SK-N-SH (cell line): ENCODE measurements around the gene GRM2. TPM values are rescaled to one million over a fixed set of nuclear protein-coding genes. Genes with fewer than 3 reads are reported as not detected.

Experiments used
- CTCF ChIA-PET: fragments of 300-600, 350-600 bp; formaldehyde crosslinking; extraction: SDS; loops from one replicate; lab custom pipeline; 2021; lab: Yijun Ruan, JAX
- POLR2A ChIA-PET: fragments of 350-600 bp; sonication (Branson Sonifier 250); formaldehyde crosslinking; extraction: SDS; loops from one replicate; lab custom pipeline; 2020; ENCODE audit warnings: antibody characterized with exemption, inconsistent platforms; lab: Yijun Ruan, JAX
- DNase-seq: peaks from one replicate; pipeline ENCODE4 v3.0.0; 2012
- H2AFZ ChIP-seq: fragments of 200-600 bp; sonication (generic); 2 replicates; pipeline ENCODE4 v1.8.1; 2016; ENCODE audit warnings: antibody characterized with exemption, mild to moderate bottlenecking, low read depth
- H3F3A ChIP-seq: fragments of 200-600 bp; sonication (generic); replicated peaks from 2 replicates; pipeline ENCODE3; 2016; ENCODE audit warnings: antibody characterized with exemption, mild to moderate bottlenecking; ENCODE audit not compliant: insufficient read depth
- H3K27ac ChIP-seq, 2 experiments: fragments of 200-500 bp in 1 of 2; fragments of 200-600 bp in 1 of 2; sonication (Bioruptor generic) in 1 of 2; sonication (generic), shearing (Covaris generic) in 1 of 2; 2 replicates each; pipeline versions ENCODE4 v1.5.1 to v1.6.1; 2014 to 2016; ENCODE audit warnings: low read depth in 2 of 2, inconsistent platforms in 1 of 2, low read length in 1 of 2, mild to moderate bottlenecking in 1 of 2, mixed read lengths in 1 of 2
- H3K27me3 ChIP-seq: fragments of 200-600 bp; sonication (generic), shearing (Covaris generic); 2 replicates; pipeline ENCODE4 v1.6.1; 2016; ENCODE audit warnings: mixed run types; ENCODE audit not compliant: insufficient read depth
- H3K36me3 ChIP-seq, 2 experiments: fragments of 200-500 bp in 1 of 2; fragments of 200-600 bp in 1 of 2; sonication (Bioruptor generic) in 1 of 2; sonication (generic) in 1 of 2; replicated peaks in 1 of 2; 2 replicates each; pipeline versions ENCODE3 to v1.5.1; 2014 to 2016; ENCODE audit warnings: low read length in 1 of 2, mild to moderate bottlenecking in 1 of 2; ENCODE audit not compliant: insufficient read depth in 2 of 2, control insufficient read depth in 1 of 2
- H3K4me1 ChIP-seq, 2 experiments: fragments of 200-500 bp in 1 of 2; fragments of 200-600 bp in 1 of 2; sonication (Bioruptor generic) in 1 of 2; sonication (generic), shearing (Covaris generic) in 1 of 2; 2 replicates each; pipeline versions ENCODE4 v1.5.1 to v1.6.1; 2014 to 2016; ENCODE audit warnings: low read depth in 1 of 2, low read length in 1 of 2, mixed run types in 1 of 2; ENCODE audit not compliant: insufficient read depth in 2 of 2, control insufficient read depth in 1 of 2
- H3K4me2 ChIP-seq: fragments of 200-600 bp; sonication (generic), shearing (Covaris generic); 2 replicates; pipeline ENCODE4 v1.6.1; 2017; ENCODE audit warnings: mixed run types
- H3K4me3 ChIP-seq, 2 experiments: fragments of 200-500 bp in 1 of 2; fragments of 200-600 bp in 1 of 2; sonication (Bioruptor generic) in 1 of 2; sonication (generic), shearing (Covaris generic) in 1 of 2; 2 replicates each; pipeline versions ENCODE4 v1.5.1 to v1.8.1; 2014 to 2016; ENCODE audit warnings: low read depth in 2 of 2, inconsistent platforms in 1 of 2, low read length in 1 of 2, mild to moderate bottlenecking in 1 of 2, mixed read lengths in 1 of 2, moderate library complexity in 1 of 2
- H3K79me2 ChIP-seq: fragments of 200-600 bp; sonication (generic); 2 replicates; pipeline ENCODE4 v1.8.1; 2017; ENCODE audit warnings: mild to moderate bottlenecking; ENCODE audit not compliant: insufficient read depth
- H3K9ac ChIP-seq: fragments of 200-600 bp; sonication (generic); 2 replicates; pipeline ENCODE4 v1.6.1; 2017; ENCODE audit warnings: mixed run types
- H3K9me2 ChIP-seq: fragments of 200-600 bp; sonication (generic); 2 replicates; pipeline ENCODE4 v1.6.1; 2017; ENCODE audit warnings: mixed run types
- H3K9me3 ChIP-seq: fragments of 200-600 bp; sonication (generic); 2 replicates; pipeline ENCODE4 v1.6.1; 2017; ENCODE audit warnings: mixed run types, mild to moderate bottlenecking, moderate library complexity
- H4K20me1 ChIP-seq: fragments of 200-600 bp; sonication (generic); 2 replicates; pipeline ENCODE4 v1.6.1; 2017; ENCODE audit warnings: mild to moderate bottlenecking, mixed run types; ENCODE audit not compliant: insufficient read depth
- CHD2 ChIP-seq: fragments of 150-350 bp; IDR thresholded peaks from 2 replicates; pipeline ENCODE4 v1.6.1; 2018; ENCODE audit warnings: low read length; ENCODE audit not compliant: partially characterized antibody
- ELF1 ChIP-seq: IDR thresholded peaks from 2 replicates; pipeline ENCODE4 v1.4.0; 2012
- FOSL2 ChIP-seq: IDR thresholded peaks from 2 replicates; pipeline ENCODE4 v1.4.0; 2012; ENCODE audit warnings: low read depth, mild to moderate bottlenecking, moderate library complexity, borderline replicate concordance
- FOXJ3 ChIP-seq: sonication (generic); formaldehyde crosslinking; IDR thresholded peaks from 2 replicates; pipeline ENCODE4 v1.5.1; 2020; ENCODE audit warnings: mild to moderate bottlenecking, missing genetic modification reagents
- FOXM1 ChIP-seq: IDR thresholded peaks from 2 replicates; pipeline ENCODE4 v1.4.0; 2012; ENCODE audit warnings: low read depth, mild to moderate bottlenecking
- JUND ChIP-seq: IDR thresholded peaks from 2 replicates; pipeline ENCODE4 v1.4.0; 2012
- MXI1 ChIP-seq: IDR thresholded peaks from 2 replicates; pipeline ENCODE4 v1.6.1; 2012; ENCODE audit warnings: mild to moderate bottlenecking, low read depth, low read length, improper control_type of control experiment
- RCOR1 ChIP-seq: fragments of 150-350 bp; IDR thresholded peaks from 2 replicates; pipeline ENCODE4 v1.6.1; 2017; ENCODE audit warnings: antibody characterized with exemption, low read length
- RFX5 ChIP-seq: IDR thresholded peaks from 2 replicates; pipeline ENCODE4 v1.6.1; 2012; ENCODE audit warnings: mild to moderate bottlenecking, improper control_type of control experiment, low read length
- SIN3A ChIP-seq: IDR thresholded peaks from 2 replicates; pipeline ENCODE4 v1.6.1; 2012; ENCODE audit warnings: low read depth, mild to moderate bottlenecking, low read length, moderate library complexity, borderline replicate concordance
- SMC3 ChIP-seq: IDR thresholded peaks from 2 replicates; pipeline ENCODE4 v1.6.1; 2012; ENCODE audit warnings: low read depth, low read length, improper control_type of control experiment
- TCF12 ChIP-seq: IDR thresholded peaks from 2 replicates; pipeline ENCODE4 v1.4.0; 2012
- TEAD4 ChIP-seq: IDR thresholded peaks from 2 replicates; pipeline ENCODE4 v1.4.0; 2012; ENCODE audit warnings: mild to moderate bottlenecking, borderline replicate concordance; ENCODE audit not compliant: insufficient read depth
- YY1 ChIP-seq: IDR thresholded peaks from 2 replicates; pipeline ENCODE4 v1.4.0; 2012; ENCODE audit warnings: low read depth, mild to moderate bottlenecking
- WGBS: methylation state at CpG from one replicate; pipeline ENCODE4 v1.1.6; 2017; ENCODE audit warnings: low lambda C conversion rate; 5-methylcytosine and 5-hydroxymethylcytosine counted together
- polyA plus RNA-seq, 3 experiments: library from polyadenylated mRNA; depleted of rRNA; stranded (reverse); fragments of >200 nt; gene quantifications; 2 replicates each; pipeline ENCODE4 v1.2.3, GENCODE V29; 2012
- TF ChIP-seq, protein P1 (sequence below): fragments of 150-350 bp; IDR thresholded peaks from 2 replicates; pipeline ENCODE4 v1.6.1; 2017; ENCODE audit warnings: antibody characterized with exemption, low read length, low read depth, borderline replicate concordance
- TF ChIP-seq, protein P2 (sequence below): IDR thresholded peaks from 2 replicates; pipeline ENCODE4 v1.6.1; 2012; ENCODE audit warnings: mild to moderate bottlenecking, low read depth, low read length, moderate library complexity
- TF ChIP-seq, protein P3 (sequence below): IDR thresholded peaks from 2 replicates; pipeline ENCODE4 v1.4.0; 2012; ENCODE audit warnings: low read depth, borderline replicate concordance

The GRM2 gene
- polyA plus RNA-seq, 1 of the 3 experiments (the other 2 are of a cell fraction) = 0.15 TPM

DNA sequence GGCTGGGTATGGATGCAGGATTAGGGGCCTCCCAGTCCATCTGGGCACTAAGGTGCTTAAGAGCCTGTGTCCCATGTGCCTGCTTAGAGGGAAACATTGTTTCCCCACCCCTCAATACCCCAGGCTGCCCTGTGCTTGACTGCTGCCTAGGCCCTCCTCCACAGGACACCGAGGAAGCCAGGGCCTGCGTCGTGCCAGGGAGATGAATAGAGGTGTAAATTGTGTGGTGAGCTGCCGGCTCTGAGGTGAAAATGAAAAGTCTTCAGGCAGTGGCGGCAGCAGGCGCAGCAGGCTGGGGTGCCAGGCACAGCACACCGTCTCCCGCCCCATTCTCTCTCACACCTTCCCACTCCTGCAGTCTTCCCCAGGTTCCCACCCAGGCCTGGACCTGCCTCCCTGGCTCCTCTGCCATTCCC is 13.9 kb upstream of the GRM2 start:
- H3K9me3 ChIP-seq = no peaks in the 10 kb centered on the region
- no peaks in the 10 kb centered on the region for H3K79me2 ChIP-seq
- ChIA-PET POLR2A (no interaction called here), CTCF (interaction anchor here (1.3 kb wide), 2 partner anchors 24 to 303 kb away, joined by 3 to 7 read pairs; no protein-coding TSS in a partner anchor)
- no peaks in the 10 kb centered on the region for H3K9me2 ChIP-seq
- 0 out of 2 replicates have a peak, but pooled peaks cover 15% of the 10 kb centered on the region for H4K20me1 ChIP-seq
- no peak overlapping the region for H3K27ac ChIP-seq
- H3K4me3 ChIP-seq = no peak overlapping the region
- H3K9ac ChIP-seq = no peak overlapping the region
- H3K4me2 ChIP-seq = no peak overlapping the region
- 97% methylated on average over 5 of the region's 8 CpGs for whole genome bisulfite sequencing
- no peaks in the 10 kb centered on the region for H3K27me3 ChIP-seq
- H2AFZ ChIP-seq = no peak overlapping the region
- no peak for DNase-seq
- no peaks in the 10 kb centered on the region; a peak in 1 of 4 replicates for H3K4me1 ChIP-seq
- TF ChIP-seq MXI1 = no peak
- no peak for TF ChIP-seq FOXM1
- TF ChIP-seq CHD2 = no peak
- TF ChIP-seq TCF12 = no peak
- TF ChIP-seq, protein P1, sequence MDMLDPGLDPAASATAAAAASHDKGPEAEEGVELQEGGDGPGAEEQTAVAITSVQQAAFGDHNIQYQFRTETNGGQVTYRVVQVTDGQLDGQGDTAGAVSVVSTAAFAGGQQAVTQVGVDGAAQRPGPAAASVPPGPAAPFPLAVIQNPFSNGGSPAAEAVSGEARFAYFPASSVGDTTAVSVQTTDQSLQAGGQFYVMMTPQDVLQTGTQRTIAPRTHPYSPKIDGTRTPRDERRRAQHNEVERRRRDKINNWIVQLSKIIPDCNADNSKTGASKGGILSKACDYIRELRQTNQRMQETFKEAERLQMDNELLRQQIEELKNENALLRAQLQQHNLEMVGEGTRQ = no peak
- no peak for TF ChIP-seq TEAD4
- TF ChIP-seq SIN3A = no peak
- H3K36me3 ChIP-seq = peaks cover 0 to 33% of the 10 kb centered on the region in 2 experiments
- H3F3A ChIP-seq = no peaks in the 10 kb centered on the region

DNA sequence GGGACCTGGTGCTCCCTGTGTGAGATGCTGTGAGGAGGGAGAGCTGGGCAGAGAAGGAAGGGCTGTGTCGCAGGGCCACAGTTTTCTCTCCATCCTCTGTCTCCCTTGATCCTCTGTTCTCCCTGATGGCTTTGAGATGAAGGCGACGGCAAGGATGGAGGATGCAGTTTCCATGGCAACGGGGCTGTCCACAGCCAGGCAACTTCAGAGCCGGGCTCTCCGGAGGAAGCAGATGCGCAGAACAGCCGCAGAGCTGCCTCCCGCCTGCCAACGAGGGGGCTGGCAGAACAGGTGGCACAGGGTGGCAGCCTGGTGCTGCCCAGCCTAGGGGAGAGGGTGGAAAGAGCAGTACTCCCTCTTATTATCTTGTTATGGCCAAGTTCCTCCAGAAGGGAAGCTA is 9.9 kb upstream of the GRM2 start:
- Histone ChIP-seq H3K9ac (no peak overlapping the region), H3K9me3 (no peaks in the 10 kb centered on the region), H3K9me2 (no peaks in the 10 kb centered on the region), H3K4me2 (no peak overlapping the region), H4K20me1 (0 out of 2 replicates have a peak, but pooled peaks cover 12% of the 10 kb centered on the region), H3K36me3 (peaks cover 0 to 38% of the 10 kb centered on the region in 2 experiments), H3K4me3 (no peak overlapping the region), H3K79me2 (no peaks in the 10 kb centered on the region), H3K27me3 (no peaks in the 10 kb centered on the region), H3F3A (no peaks in the 10 kb centered on the region), H3K4me1 (no peaks in the 10 kb centered on the region; a peak in 1 of 4 replicates), H3K27ac (no peak overlapping the region), H2AFZ (no peak overlapping the region)
- 70% methylated on average over 2 of the region's 10 CpGs for WGBS
- no peak for TF ChIP-seq RCOR1
- TF ChIP-seq, protein P2, sequence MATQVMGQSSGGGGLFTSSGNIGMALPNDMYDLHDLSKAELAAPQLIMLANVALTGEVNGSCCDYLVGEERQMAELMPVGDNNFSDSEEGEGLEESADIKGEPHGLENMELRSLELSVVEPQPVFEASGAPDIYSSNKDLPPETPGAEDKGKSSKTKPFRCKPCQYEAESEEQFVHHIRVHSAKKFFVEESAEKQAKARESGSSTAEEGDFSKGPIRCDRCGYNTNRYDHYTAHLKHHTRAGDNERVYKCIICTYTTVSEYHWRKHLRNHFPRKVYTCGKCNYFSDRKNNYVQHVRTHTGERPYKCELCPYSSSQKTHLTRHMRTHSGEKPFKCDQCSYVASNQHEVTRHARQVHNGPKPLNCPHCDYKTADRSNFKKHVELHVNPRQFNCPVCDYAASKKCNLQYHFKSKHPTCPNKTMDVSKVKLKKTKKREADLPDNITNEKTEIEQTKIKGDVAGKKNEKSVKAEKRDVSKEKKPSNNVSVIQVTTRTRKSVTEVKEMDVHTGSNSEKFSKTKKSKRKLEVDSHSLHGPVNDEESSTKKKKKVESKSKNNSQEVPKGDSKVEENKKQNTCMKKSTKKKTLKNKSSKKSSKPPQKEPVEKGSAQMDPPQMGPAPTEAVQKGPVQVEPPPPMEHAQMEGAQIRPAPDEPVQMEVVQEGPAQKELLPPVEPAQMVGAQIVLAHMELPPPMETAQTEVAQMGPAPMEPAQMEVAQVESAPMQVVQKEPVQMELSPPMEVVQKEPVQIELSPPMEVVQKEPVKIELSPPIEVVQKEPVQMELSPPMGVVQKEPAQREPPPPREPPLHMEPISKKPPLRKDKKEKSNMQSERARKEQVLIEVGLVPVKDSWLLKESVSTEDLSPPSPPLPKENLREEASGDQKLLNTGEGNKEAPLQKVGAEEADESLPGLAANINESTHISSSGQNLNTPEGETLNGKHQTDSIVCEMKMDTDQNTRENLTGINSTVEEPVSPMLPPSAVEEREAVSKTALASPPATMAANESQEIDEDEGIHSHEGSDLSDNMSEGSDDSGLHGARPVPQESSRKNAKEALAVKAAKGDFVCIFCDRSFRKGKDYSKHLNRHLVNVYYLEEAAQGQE = no peak
- TF ChIP-seq JUND = no peak
- no peak for TF ChIP-seq SMC3
- TF ChIP-seq, protein P3, sequence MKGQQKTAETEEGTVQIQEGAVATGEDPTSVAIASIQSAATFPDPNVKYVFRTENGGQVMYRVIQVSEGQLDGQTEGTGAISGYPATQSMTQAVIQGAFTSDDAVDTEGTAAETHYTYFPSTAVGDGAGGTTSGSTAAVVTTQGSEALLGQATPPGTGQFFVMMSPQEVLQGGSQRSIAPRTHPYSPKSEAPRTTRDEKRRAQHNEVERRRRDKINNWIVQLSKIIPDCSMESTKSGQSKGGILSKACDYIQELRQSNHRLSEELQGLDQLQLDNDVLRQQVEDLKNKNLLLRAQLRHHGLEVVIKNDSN = no peak
- no peak for TF ChIP-seq ELF1
- no peak for TF ChIP-seq FOSL2
- no peak for TF ChIP-seq RFX5
- no peak for TF ChIP-seq TCF12
- TF ChIP-seq YY1 = no peak
- no peak for TF ChIP-seq FOXJ3 (CRISPR knock-in tag)
- TF ChIP-seq SIN3A = no peak
- ChIA-PET CTCF (interaction anchor here (0.5 to 7.2 kb wide), 6 partner anchors 11 to 1141 kb away, joined by 3 to 50 read pairs (median 4); no protein-coding TSS in a partner anchor), POLR2A (no interaction called here)
- DNase-seq = peak; percentile 74
